Ishikawa (cell line): ENCODE measurements around the gene GSN.

ENCODE experiments used
- CREB1 ChIP-seq: IDR thresholded peaks from 2 replicates; pipeline ENCODE4 v1.6.1; 2012; ENCODE audit warnings: low read depth
- NFIC ChIP-seq: IDR thresholded peaks from 2 replicates; pipeline ENCODE4 v1.6.1; 2012
- TAF1 ChIP-seq: IDR thresholded peaks from 2 replicates; pipeline ENCODE4 v1.6.1; 2012; ENCODE audit warnings: low read depth, mild to moderate bottlenecking
- YY1 ChIP-seq: IDR thresholded peaks from 2 replicates; pipeline ENCODE4 v1.6.1; 2012; ENCODE audit warnings: low read depth
- TF ChIP-seq, protein P1 (sequence below): IDR thresholded peaks from 2 replicates; pipeline ENCODE4 v1.6.1; 2012; ENCODE audit warnings: low read depth, mild to moderate bottlenecking
- TF ChIP-seq, protein P2 (sequence below): IDR thresholded peaks from 2 replicates; pipeline ENCODE4 v1.6.1; 2012

DNA sequence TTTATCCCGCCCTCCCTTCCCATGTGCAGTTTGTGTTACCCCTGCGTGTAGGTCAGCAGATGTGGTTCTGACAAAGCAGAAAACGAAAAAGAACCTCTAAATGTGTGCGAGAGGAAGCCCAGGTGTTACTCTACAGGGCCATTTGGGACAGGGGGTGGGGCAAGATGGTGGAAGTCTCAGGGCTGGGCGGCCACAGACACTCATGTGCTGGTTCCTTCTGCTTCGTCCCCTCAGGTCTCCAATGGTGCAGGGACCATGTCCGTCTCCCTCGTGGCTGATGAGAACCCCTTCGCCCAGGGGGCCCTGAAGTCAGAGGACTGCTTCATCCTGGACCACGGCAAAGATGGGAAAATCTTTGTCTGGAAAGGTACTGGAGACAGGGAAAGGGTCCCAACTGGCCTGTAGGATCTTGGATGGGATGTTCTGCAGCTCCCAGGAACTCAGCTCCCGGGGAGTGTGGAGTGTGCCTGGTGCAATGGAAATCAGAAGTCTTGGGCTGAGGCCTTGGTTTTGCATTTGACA, 49.0 kb downstream of the GSN start:
- TF ChIP-seq, protein P1, sequence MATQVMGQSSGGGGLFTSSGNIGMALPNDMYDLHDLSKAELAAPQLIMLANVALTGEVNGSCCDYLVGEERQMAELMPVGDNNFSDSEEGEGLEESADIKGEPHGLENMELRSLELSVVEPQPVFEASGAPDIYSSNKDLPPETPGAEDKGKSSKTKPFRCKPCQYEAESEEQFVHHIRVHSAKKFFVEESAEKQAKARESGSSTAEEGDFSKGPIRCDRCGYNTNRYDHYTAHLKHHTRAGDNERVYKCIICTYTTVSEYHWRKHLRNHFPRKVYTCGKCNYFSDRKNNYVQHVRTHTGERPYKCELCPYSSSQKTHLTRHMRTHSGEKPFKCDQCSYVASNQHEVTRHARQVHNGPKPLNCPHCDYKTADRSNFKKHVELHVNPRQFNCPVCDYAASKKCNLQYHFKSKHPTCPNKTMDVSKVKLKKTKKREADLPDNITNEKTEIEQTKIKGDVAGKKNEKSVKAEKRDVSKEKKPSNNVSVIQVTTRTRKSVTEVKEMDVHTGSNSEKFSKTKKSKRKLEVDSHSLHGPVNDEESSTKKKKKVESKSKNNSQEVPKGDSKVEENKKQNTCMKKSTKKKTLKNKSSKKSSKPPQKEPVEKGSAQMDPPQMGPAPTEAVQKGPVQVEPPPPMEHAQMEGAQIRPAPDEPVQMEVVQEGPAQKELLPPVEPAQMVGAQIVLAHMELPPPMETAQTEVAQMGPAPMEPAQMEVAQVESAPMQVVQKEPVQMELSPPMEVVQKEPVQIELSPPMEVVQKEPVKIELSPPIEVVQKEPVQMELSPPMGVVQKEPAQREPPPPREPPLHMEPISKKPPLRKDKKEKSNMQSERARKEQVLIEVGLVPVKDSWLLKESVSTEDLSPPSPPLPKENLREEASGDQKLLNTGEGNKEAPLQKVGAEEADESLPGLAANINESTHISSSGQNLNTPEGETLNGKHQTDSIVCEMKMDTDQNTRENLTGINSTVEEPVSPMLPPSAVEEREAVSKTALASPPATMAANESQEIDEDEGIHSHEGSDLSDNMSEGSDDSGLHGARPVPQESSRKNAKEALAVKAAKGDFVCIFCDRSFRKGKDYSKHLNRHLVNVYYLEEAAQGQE = no peak
- no peak for TF ChIP-seq TAF1
- no peak for TF ChIP-seq NFIC
- TF ChIP-seq, protein P2, sequence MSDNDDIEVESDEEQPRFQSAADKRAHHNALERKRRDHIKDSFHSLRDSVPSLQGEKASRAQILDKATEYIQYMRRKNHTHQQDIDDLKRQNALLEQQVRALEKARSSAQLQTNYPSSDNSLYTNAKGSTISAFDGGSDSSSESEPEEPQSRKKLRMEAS = no peak
- no peak for TF ChIP-seq YY1
- no peak for TF ChIP-seq CREB1
